Adrenal gland (tissue), 5 donors: Measurements from ENCODE around the gene TGFB1I1.

Experiments
- CTCF ChIP-seq, 6 experiments: fragments of 450-650 bp in 4 of 6; fragments of 200-600 bp in 2 of 6; sonication (generic) in 1 of 6; IDR thresholded peaks; 1 replicate in 5 of 6; 2 replicates in 1 of 6; pipeline versions ENCODE4 v1.5.1 to v1.8.0; 2016 to 2021; ENCODE audit warnings: antibody characterized with exemption in 6 of 6, mild to moderate bottlenecking in 2 of 6, moderate library complexity in 1 of 6
- POLR2A ChIP-seq, 2 donors: fragments of 450-650 bp; IDR thresholded peaks; one replicate each; pipeline ENCODE4 v1.6.1; 2017; ENCODE audit warnings: antibody characterized with exemption in 2 of 2, mild to moderate bottlenecking in 2 of 2, moderate library complexity in 1 of 2
- donor health status: DM: no; HTN: no; CAD: no.

GRCh38 chr16:31499928-31500327, 28.0 kb downstream of the TGFB1I1 start:
- TF ChIP-seq POLR2A (IDR thresholded peaks at IDR 0.05), result no peak
- no peak for TF ChIP-seq CTCF (IDR thresholded peaks at IDR 0.05)
